PFSK-1 (cell line): ENCODE data around the gene KRT8.
A peak's percentile ranks its signal among the peaks of the same experiment; 100 is the strongest.

Experiments
- FOXP2 ChIP-seq: optimal IDR thresholded peaks from 2 replicates; pipeline ENCODE3; 2011; ENCODE audit warnings: borderline replicate concordance, control low read depth, inconsistent platforms; ENCODE audit not compliant: insufficient read depth; ENCODE audit errors: extremely low read length, extremely low read depth
- POLR2AphosphoS5 ChIP-seq: IDR thresholded peaks from 2 replicates; pipeline ENCODE4 v1.6.1; 2012; ENCODE audit warnings: low read depth, mild to moderate bottlenecking, control low read depth, low read length, moderate library complexity
- SIN3A ChIP-seq: IDR thresholded peaks from 2 replicates; pipeline ENCODE4 v1.6.1; 2012; ENCODE audit warnings: mild to moderate bottlenecking, low read length, moderate library complexity, borderline replicate concordance; ENCODE audit not compliant: insufficient read depth
- TAF1 ChIP-seq: IDR thresholded peaks from 2 replicates; pipeline ENCODE4 v1.6.1; 2012; ENCODE audit warnings: low read length, control low read depth, borderline replicate concordance; ENCODE audit not compliant: insufficient read depth
- TF ChIP-seq, protein P1 (sequence below), 2 experiments: IDR thresholded peaks; 2 replicates each; pipeline versions ENCODE4 v1.6.1 to v1.8.0; 2011 to 2012; ENCODE audit warnings: low read depth in 2 of 2, low read length in 2 of 2, control low read depth in 1 of 2, inconsistent platforms in 1 of 2, mild to moderate bottlenecking in 1 of 2, moderate library complexity in 1 of 2; ENCODE audit not compliant: insufficient read depth in 1 of 2

Gene KRT8

DNA sequence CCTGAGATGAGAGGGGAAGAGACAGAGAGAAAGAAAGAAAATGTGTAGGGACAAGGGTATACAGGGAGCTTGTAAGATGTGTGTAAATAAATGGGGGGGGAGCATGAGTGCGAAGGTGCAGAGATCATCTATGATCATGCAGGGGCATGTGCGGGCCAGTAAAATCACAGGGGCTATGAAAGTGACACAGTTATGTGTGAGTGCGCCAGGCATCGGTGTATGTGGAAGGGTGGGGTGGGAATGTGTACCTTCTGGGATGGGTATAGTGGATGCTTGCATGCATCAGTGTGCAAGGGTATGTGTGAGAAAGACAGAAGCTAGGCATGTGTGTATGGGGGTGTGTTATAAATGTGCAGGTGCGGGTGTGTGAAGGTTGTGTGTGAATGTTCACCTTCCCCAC, 37.7 kb downstream of the KRT8 start:
- TF ChIP-seq TAF1: no peak
- TF ChIP-seq FOXP2: no peak
- TF ChIP-seq SIN3A: no peak
- TF ChIP-seq, protein P1, sequence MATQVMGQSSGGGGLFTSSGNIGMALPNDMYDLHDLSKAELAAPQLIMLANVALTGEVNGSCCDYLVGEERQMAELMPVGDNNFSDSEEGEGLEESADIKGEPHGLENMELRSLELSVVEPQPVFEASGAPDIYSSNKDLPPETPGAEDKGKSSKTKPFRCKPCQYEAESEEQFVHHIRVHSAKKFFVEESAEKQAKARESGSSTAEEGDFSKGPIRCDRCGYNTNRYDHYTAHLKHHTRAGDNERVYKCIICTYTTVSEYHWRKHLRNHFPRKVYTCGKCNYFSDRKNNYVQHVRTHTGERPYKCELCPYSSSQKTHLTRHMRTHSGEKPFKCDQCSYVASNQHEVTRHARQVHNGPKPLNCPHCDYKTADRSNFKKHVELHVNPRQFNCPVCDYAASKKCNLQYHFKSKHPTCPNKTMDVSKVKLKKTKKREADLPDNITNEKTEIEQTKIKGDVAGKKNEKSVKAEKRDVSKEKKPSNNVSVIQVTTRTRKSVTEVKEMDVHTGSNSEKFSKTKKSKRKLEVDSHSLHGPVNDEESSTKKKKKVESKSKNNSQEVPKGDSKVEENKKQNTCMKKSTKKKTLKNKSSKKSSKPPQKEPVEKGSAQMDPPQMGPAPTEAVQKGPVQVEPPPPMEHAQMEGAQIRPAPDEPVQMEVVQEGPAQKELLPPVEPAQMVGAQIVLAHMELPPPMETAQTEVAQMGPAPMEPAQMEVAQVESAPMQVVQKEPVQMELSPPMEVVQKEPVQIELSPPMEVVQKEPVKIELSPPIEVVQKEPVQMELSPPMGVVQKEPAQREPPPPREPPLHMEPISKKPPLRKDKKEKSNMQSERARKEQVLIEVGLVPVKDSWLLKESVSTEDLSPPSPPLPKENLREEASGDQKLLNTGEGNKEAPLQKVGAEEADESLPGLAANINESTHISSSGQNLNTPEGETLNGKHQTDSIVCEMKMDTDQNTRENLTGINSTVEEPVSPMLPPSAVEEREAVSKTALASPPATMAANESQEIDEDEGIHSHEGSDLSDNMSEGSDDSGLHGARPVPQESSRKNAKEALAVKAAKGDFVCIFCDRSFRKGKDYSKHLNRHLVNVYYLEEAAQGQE (IDR thresholded peaks at IDR 0.05; ENCODE audit: insufficient read depth in 1 of 2, low read depth in 2 of 2, low read length in 2 of 2): no peak
- TF ChIP-seq POLR2AphosphoS5: no peak

DNA sequence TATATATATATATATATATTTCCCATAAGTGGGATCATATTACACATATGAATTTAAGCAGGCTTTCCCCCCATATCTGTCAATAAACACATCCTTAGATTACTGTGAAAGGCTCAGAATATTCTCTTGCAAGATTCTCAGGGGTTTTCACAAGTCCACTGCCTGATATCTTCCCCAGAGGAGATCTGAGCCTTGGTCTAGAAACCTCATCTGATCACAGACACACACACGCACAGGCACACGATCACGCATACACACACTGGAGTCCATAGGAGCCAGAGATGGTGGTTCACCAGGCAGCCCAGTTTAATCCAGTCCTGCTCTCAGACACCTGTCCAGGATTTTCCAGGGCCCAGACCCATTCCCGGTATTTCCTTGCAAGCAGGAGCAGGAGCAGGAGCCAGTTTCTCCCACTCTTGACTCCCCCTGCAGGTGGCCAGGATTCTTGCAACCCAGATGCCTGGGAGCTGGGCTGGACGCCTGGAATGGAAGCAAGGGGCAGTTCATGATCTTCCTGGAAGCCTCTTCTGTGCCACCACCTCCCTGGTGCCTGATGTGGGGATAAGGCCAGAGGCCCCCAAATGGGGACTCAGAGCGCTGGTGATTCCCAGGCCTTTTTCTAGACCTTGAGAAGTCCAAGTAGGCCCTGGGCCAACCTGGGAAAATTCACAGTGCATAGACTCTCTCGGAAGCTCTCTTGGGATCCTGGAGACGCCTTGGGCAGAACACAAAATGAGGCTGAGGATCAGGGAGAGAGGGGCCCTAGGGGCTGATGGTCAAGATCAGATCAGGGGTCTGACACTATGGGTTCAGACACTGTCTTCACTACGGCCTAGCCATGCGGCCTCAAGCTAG, 39.6 kb downstream of the KRT8 start:
- TF ChIP-seq, protein P1 (IDR thresholded peaks at IDR 0.05; ENCODE audit: insufficient read depth in 1 of 2, low read depth in 2 of 2, low read length in 2 of 2): 0 out of 4 replicates have a peak, but pooled peaks of 1 of the 2 experiments have one; percentile 10
- TF ChIP-seq TAF1: no peak

DNA sequence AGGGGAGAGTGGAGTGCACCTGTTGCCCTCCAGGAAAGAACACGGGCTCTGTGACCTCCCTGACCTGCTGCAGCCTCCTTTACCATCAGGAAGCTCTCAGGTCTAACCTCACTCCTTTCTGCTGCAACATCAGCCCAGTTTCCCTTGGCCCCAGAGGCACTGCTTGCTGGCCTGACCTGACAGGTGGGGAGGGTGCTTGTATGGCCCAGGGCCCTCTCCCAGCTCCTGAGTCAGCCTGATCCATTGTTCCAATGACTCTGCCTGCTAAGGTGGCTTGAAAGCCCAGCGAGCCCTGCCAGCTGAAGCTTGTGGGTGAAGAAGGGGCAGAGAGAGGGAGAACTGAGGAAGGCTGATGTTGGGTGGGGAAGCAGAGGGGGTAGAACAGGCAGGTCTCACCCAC, 42.9 kb downstream of the KRT8 start:
- TF ChIP-seq POLR2AphosphoS5 (no peak), FOXP2 (no peak), TAF1 (no peak), SIN3A (no peak)
- TF ChIP-seq, protein P1 (IDR thresholded peaks at IDR 0.05; ENCODE audit: insufficient read depth in 1 of 2, low read depth in 2 of 2, low read length in 2 of 2): no peak

DNA sequence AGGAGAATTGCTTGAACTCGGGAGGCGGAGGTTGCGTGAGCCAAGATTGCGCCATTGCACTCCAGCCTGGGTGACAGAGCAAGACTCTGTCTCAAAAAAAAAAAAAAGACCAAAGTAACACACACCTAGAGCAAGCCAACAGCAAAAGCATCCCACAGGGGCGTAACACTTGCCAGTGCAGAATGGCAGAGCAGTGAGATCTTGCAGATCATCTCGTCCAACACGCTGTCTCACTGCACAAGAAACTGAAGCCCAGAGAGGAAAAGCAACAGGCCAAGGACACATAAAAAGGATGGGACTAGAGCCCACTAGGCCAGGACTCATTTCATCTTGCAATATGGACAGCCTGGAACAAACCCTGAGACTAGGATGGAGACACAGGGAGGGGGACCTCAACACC, 43.4 kb downstream of the KRT8 start:
- TF ChIP-seq TAF1 (no peak), SIN3A (no peak), POLR2AphosphoS5 (no peak), FOXP2 (no peak)
- TF ChIP-seq, protein P1 (IDR thresholded peaks at IDR 0.05; ENCODE audit: insufficient read depth in 1 of 2, low read depth in 2 of 2, low read length in 2 of 2): no peak
